ENCODE measurements around the gene TMEM187. TPM values are rescaled to one million over a fixed set of nuclear protein-coding genes. Genes with fewer than 3 reads are reported as not detected.

Gene TMEM187
- total and polyA plus RNA-seq, 2 of the 4 experiments (the other 2 are of a cell fraction), result 3.4 to 6.2 TPM

GRCh38 chrX:154014429-154015380, 42.2 kb downstream of the TMEM187 start:
- H3K23ac ChIP-seq (ENCODE audit: low read depth, low read length), result no peak overlapping the region
- 71% methylated on average over 11 of the region's 24 CpGs; no CpG with 5 or more reads in 1 of the 2 experiments for WGBS, 2 experiments (ENCODE audit: extremely low coverage in 2 of 2, insufficient read length in 1 of 2)
- no peaks in the 10 kb centered on the region for H3K27me3 ChIP-seq (ENCODE audit: control insufficient read depth, insufficient read depth, low read length)
- in situ Hi-C loops (cut with MboI; ENCODE audit: low sequenced_read_pairs), result no loop called here
- H4K20me1 ChIP-seq (ENCODE audit: insufficient read depth, low read length), result no peaks in the 10 kb centered on the region
- TF ChIP-seq NFE2L2 (IDR thresholded peaks at IDR 0.05; ENCODE audit: low read depth, low read length) (no peak), RCOR1 (IDR thresholded peaks at IDR 0.05; ENCODE audit: insufficient replicate concordance, low read length) (no peak), BHLHE40 (IDR thresholded peaks at IDR 0.05; ENCODE audit: low read depth, low read length) (no peak), SMC3 (IDR thresholded peaks at IDR 0.05; ENCODE audit: low read depth, low read length) (no peak), MXI1 (IDR thresholded peaks at IDR 0.05; ENCODE audit: borderline replicate concordance, low read depth, low read length) (no peak)
- BruUV-seq (replicated peaks), result no TSS peak
- no peaks in the 10 kb centered on the region for H3K9me1 ChIP-seq (ENCODE audit: insufficient read depth, low read length)
- H2BK5ac ChIP-seq (ENCODE audit: low read depth, low read length, poor library complexity, severe bottlenecking), result no peak overlapping the region
- H3K4me2 ChIP-seq (ENCODE audit: low read depth, low read length), result no peak overlapping the region
- peaks cover 6% of the 10 kb centered on the region; the same call in 1 of the 2 replicates for H3K4me1 ChIP-seq (ENCODE audit: control insufficient read depth, insufficient read depth, low read length)
- peaks cover 21% of the 10 kb centered on the region for H3K36me3 ChIP-seq (ENCODE audit: control insufficient read depth, insufficient read depth, low read length)
- no peak overlapping the region for H4K91ac ChIP-seq (ENCODE audit: insufficient read depth, low read depth, low read length)
- no peak overlapping the region for H2BK120ac ChIP-seq (ENCODE audit: low read depth, low read length)
- no peaks in the 10 kb centered on the region for H3K9me3 ChIP-seq (ENCODE audit: control insufficient read depth, insufficient read depth, low read length)
- H2AK5ac ChIP-seq (ENCODE audit: low read depth, low read length), result no peak overlapping the region
- H3K18ac ChIP-seq (ENCODE audit: low read depth, low read length), result no peak overlapping the region
- ATAC-seq (ENCODE audit: low read depth) (no peak), DNase-seq (no peak)
- H2AFZ ChIP-seq (replicated peaks; ENCODE audit: low read length, poor library complexity), result no peak overlapping the region
- H4K5ac ChIP-seq (ENCODE audit: low read depth, low read length), result no peak overlapping the region
- no peak overlapping the region for H2BK20ac ChIP-seq (ENCODE audit: low read depth, low read length)
- intact Hi-C loops (cut with micrococcal nuclease), result no loop called here
- no peak overlapping the region for H4K8ac ChIP-seq (ENCODE audit: low read depth in 2 of 2, low read length in 2 of 2)
- POLR2A ChIA-PET (ENCODE audit: unreplicated experiment), result no interaction called here
- H3K14ac ChIP-seq (replicated peaks; ENCODE audit: low read depth, low read length), result no peak overlapping the region
- H3K9ac ChIP-seq (ENCODE audit: low read depth, low read length), result no peak overlapping the region
- H3K79me1 ChIP-seq (ENCODE audit: low read depth in 1 of 2, low read length in 2 of 2), result peaks cover 0 to 6% of the 10 kb centered on the region in 2 experiments; a peak in 3 of 4 replicates
- H3K27ac ChIP-seq (ENCODE audit: insufficient read depth, low read length), result no peak overlapping the region
- H3K56ac ChIP-seq (ENCODE audit: extremely low read depth, insufficient read depth, low read length), result no peak overlapping the region
- H2BK15ac ChIP-seq (ENCODE audit: low read depth, low read length), result no peak overlapping the region
- H2AK9ac ChIP-seq (replicated peaks; ENCODE audit: low read depth, low read length, poor library complexity), result no peak overlapping the region
- no peak overlapping the region for H3K4ac ChIP-seq (ENCODE audit: low read depth, low read length)
- CTCF ChIA-PET, result no interaction called here
- dilution Hi-C loops (cut with HindIII; ENCODE audit: low sequenced_read_pairs, unreplicated experiment), result no loop called here
- H3K4me3 ChIP-seq (ENCODE audit: insufficient read depth, low read depth, low read length), result no peak overlapping the region

All from IMR-90 (cell line).